ENCODE data around the gene CAMK2A.

The CAMK2A gene

DNA sequence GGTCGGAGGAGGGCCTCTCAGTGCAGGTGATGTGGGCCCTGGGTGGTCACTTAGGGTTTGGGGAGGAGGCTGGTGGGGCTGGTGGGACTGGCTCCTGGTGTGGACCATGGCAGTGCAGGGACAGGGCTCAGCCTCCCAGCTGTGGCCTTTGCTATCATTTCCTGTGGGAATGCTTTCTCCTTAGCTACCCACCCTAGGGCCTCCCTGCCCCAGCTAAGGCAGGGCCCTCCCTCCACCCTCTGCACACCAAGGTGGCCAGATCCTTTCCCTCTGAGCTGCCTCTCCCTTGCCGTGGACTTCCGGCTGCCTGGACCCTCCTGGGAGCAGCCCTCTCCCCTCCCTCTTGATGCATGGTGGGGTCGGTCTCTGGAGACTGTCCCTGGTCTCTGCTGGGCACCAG is 35.9 kb upstream of the CAMK2A start:
- H3K4me3 Mint-ChIP-seq = no peak overlapping the region
- TF ChIP-seq, protein P1, sequence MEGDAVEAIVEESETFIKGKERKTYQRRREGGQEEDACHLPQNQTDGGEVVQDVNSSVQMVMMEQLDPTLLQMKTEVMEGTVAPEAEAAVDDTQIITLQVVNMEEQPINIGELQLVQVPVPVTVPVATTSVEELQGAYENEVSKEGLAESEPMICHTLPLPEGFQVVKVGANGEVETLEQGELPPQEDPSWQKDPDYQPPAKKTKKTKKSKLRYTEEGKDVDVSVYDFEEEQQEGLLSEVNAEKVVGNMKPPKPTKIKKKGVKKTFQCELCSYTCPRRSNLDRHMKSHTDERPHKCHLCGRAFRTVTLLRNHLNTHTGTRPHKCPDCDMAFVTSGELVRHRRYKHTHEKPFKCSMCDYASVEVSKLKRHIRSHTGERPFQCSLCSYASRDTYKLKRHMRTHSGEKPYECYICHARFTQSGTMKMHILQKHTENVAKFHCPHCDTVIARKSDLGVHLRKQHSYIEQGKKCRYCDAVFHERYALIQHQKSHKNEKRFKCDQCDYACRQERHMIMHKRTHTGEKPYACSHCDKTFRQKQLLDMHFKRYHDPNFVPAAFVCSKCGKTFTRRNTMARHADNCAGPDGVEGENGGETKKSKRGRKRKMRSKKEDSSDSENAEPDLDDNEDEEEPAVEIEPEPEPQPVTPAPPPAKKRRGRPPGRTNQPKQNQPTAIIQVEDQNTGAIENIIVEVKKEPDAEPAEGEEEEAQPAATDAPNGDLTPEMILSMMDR (IDR thresholded peaks at IDR 0.05; ENCODE audit: unreplicated experiment in 3 of 3) = no peak
- H3K27me3 Mint-ChIP-seq (ENCODE audit: low read depth) = peaks cover 3% of the 10 kb centered on the region
- no peaks in the 10 kb centered on the region for H3K9me3 Mint-ChIP-seq
- H3K27ac Mint-ChIP-seq = no peak overlapping the region
- no peaks in the 10 kb centered on the region for H3K36me3 Mint-ChIP-seq (ENCODE audit: low read depth)
- peaks cover 29% of the 10 kb centered on the region for H3K4me1 Mint-ChIP-seq

DNA sequence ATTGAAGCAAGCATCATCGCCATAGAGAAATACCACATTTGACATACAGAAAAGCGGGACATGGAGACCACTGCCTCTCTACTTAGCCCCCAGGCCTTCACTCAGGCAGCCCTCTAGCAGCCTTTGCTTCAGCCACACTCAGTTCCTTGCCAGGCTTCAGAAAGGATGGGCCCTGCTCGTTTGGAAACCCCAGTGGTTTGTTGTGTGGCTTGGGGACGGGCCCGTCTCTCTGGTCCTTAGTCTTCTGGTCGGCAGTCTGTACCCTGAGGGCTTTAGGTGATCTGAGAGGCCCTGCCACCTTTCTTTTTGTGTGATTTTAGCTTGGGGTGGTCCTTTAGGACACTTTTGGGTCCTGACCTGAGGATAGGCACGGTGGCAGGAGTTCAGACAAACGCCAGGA is 34.2 kb upstream of the CAMK2A start:
- TF ChIP-seq, protein P1 (IDR thresholded peaks at IDR 0.05; ENCODE audit: unreplicated experiment in 3 of 3) = no peak
- H3K27ac Mint-ChIP-seq = no peak overlapping the region
- no peak overlapping the region for H3K4me3 Mint-ChIP-seq
- H3K36me3 Mint-ChIP-seq (ENCODE audit: low read depth) = no peaks in the 10 kb centered on the region
- H3K4me1 Mint-ChIP-seq = peaks cover 29% of the 10 kb centered on the region
- H3K9me3 Mint-ChIP-seq = no peaks in the 10 kb centered on the region
- peaks cover 3% of the 10 kb centered on the region for H3K27me3 Mint-ChIP-seq (ENCODE audit: low read depth)

DNA sequence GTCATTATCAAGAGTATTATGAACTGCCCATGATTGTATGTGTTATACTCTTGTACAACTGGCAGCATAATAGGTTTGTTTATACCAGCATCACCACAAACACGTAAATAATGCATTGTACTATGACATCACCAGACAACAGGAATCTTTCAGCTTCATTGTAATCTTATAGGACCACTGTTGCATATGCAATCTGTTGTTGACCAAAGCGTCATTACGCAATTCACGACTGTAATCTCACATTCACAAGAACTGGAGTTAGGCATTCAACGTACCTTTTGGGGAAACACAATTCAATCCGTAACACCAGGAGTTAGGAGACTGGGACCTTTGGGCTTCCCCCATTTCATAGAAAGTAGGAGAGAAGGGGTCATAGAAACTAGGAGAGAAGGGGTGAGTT is 33.5 kb upstream of the CAMK2A start:
- Mint-ChIP-seq H3K27ac (no peak overlapping the region), H3K4me1 (peaks cover 35% of the 10 kb centered on the region), H3K36me3 (ENCODE audit: low read depth) (no peaks in the 10 kb centered on the region), H3K4me3 (no peak overlapping the region), H3K27me3 (ENCODE audit: low read depth) (peaks cover 3% of the 10 kb centered on the region), H3K9me3 (no peaks in the 10 kb centered on the region)
- TF ChIP-seq, protein P1 (IDR thresholded peaks at IDR 0.05; ENCODE audit: unreplicated experiment in 3 of 3) = no peak

DNA sequence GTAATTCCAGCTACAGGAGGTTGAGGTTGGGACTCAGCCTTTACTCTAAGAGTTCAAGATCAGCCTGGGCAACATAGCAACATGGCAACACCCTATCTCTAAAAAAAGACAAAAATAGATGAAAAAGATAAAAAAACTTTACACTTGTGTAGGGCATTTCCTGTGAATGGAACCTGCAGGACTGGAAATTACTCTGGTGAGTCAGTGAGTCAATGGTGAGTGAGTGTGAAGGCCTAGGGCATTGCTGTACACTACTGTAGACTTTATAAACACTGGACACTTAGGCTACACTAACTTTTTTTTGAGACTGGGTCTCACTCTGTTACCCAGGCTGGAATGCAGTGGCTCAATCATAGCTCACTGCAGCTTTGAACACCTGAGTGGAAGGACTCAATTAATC is 32.6 kb upstream of the CAMK2A start:
- H3K36me3 Mint-ChIP-seq (ENCODE audit: low read depth) = no peaks in the 10 kb centered on the region
- no peaks in the 10 kb centered on the region for H3K9me3 Mint-ChIP-seq
- H3K27me3 Mint-ChIP-seq (ENCODE audit: low read depth) = peaks cover 3% of the 10 kb centered on the region
- no peak overlapping the region for H3K4me3 Mint-ChIP-seq
- H3K4me1 Mint-ChIP-seq = peaks cover 34% of the 10 kb centered on the region
- H3K27ac Mint-ChIP-seq = no peak overlapping the region
- TF ChIP-seq, protein P1 (IDR thresholded peaks at IDR 0.05; ENCODE audit: unreplicated experiment in 3 of 3) = no peak

DNA sequence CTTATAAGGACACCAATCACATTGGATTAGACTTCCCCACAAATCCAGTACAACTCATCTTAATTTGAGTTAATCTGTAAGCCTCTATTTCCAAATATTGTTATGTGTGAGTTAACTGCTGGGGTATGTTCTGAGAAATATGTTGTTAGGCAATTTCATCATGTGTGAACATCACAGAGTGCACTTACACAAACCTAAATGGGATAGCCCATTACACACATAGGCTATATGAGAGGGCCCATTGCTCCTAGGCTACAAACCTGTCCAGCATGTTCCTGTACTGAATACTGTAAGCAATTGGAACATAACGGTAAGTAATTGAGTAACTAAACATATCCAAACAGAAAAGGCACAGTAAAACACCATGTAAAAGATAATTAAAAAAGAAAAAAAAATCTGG is 32.2 kb upstream of the CAMK2A start:
- H3K9me3 Mint-ChIP-seq = no peaks in the 10 kb centered on the region
- peaks cover 3% of the 10 kb centered on the region for H3K27me3 Mint-ChIP-seq (ENCODE audit: low read depth)
- H3K4me3 Mint-ChIP-seq = no peak overlapping the region
- H3K4me1 Mint-ChIP-seq = peaks cover 32% of the 10 kb centered on the region
- no peaks in the 10 kb centered on the region for H3K36me3 Mint-ChIP-seq (ENCODE audit: low read depth)
- H3K27ac Mint-ChIP-seq = peak overlapping the region in 1 of 3 experiments; percentile 10
- TF ChIP-seq, protein P1 (IDR thresholded peaks at IDR 0.05; ENCODE audit: unreplicated experiment in 3 of 3) = no peak

DNA sequence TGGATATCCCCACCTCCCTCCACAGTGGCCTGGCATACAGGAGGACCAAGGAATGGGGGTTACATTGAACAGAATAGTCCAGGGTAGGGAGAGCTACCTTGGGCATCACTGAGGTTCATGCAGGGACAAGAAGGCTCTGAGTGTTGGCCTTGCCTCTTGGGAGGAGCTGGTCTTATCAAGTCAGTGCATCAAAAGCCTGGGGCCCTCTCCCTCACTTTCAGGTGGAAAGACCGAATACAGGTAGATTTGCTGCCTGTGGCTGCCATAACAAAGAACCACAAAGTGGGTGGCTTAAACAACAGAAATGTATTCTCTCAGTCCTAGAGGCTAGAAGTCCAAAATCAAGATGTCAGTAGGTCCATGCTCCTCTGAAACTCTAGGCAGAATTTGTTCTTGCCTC is 31.6 kb upstream of the CAMK2A start:
- Mint-ChIP-seq H3K4me1 (peaks cover 27% of the 10 kb centered on the region), H3K27me3 (ENCODE audit: low read depth) (peaks cover 3% of the 10 kb centered on the region), H3K4me3 (no peak overlapping the region), H3K36me3 (ENCODE audit: low read depth) (no peaks in the 10 kb centered on the region), H3K9me3 (no peaks in the 10 kb centered on the region), H3K27ac (peak overlapping the region in 1 of 3 experiments; percentile 10)
- TF ChIP-seq, protein P1 (IDR thresholded peaks at IDR 0.05; ENCODE audit: unreplicated experiment in 3 of 3) = no peak

Measured in nephron (organoid).